ENCODE measurements around the gene MBP.

- TF ChIP-seq CTCF (IDR thresholded peaks at IDR 0.05 in 8 of 11, conservative IDR thresholded peaks at IDR 0.05 in 3 of 11) (no peak), POLR2AphosphoS5 (IDR thresholded peaks at IDR 0.05) (no peak), POLR2A (IDR thresholded peaks at IDR 0.05) (no peak)
Observed at GRCh38 chr18:77023102-77023782, 109.3 kb downstream of the MBP start.

Data from spleen (tissue), 7 donors.